ENCODE measurements around the gene LDLRAP1. TPM values are rescaled to one million over a fixed set of nuclear protein-coding genes. Genes with fewer than 3 reads are reported as not detected.

The LDLRAP1 gene
- total RNA-seq, 1 experiment from 2014 or later: 26.0 TPM

- TF ChIP-seq ZBTB33 (IDR thresholded peaks at IDR 0.05; ENCODE audit: extremely low read depth, insufficient replicate concordance, low read length) (no peak), ZFX (IDR thresholded peaks at IDR 0.05) (peak; percentile 84), SIN3A (IDR thresholded peaks at IDR 0.05; ENCODE audit: low read depth) (no peak)
These were observed at the start of gene LDLRAP1 (continued) for GRCh38 chr1:25543425-25544242.

- Histone ChIP-seq H3K4me2 (ENCODE audit: low read length) (no peak overlapping the region), H3K27me3 (ENCODE audit: insufficient read depth, low read length) (no peaks in the 10 kb centered on the region), H3K27ac (ENCODE audit: low read depth, low read length) (no peak overlapping the region), H3K9me2 (ENCODE audit: insufficient read depth) (no peaks in the 10 kb centered on the region), H3K4me1 (ENCODE audit: control insufficient read depth in 1 of 2, insufficient read depth in 2 of 2, low read length in 2 of 2) (no peaks in the 10 kb centered on the region), H2AFZ (ENCODE audit: low read depth, low read length, poor library complexity, severe bottlenecking) (no peak overlapping the region), H3K9me3 (ENCODE audit: control insufficient read depth in 1 of 2, insufficient read depth in 1 of 2, low read depth in 1 of 2, low read length in 2 of 2) (no peaks in the 10 kb centered on the region), H3K4me3 (replicated peaks in 1 of 2; ENCODE audit: low read depth in 1 of 2, low read length in 2 of 2) (no peak overlapping the region), H3K36me3 (ENCODE audit: control insufficient read depth in 1 of 2, insufficient read depth in 2 of 2, low read length in 2 of 2) (peaks cover 0 to 6% of the 10 kb centered on the region in 2 experiments; a peak in 2 of 4 replicates), H4K20me1 (ENCODE audit: insufficient read depth) (no peaks in the 10 kb centered on the region), H3K79me2 (ENCODE audit: insufficient read depth, low read length) (no peaks in the 10 kb centered on the region), H3K9ac (ENCODE audit: low read length) (no peak overlapping the region)
- no peak for TF ChIP-seq POLR2A (IDR thresholded peaks at IDR 0.05; ENCODE audit: borderline replicate concordance, extremely low read depth, insufficient read depth, insufficient read length)
- TF ChIP-seq CEBPB (IDR thresholded peaks at IDR 0.05; ENCODE audit: low read depth): no peak
- no peak for TF ChIP-seq TCF7L2 (IDR thresholded peaks at IDR 0.05; ENCODE audit: borderline replicate concordance, extremely low read depth, insufficient read depth, insufficient read length)
- no peak for TF ChIP-seq POLR2AphosphoS5 (IDR thresholded peaks at IDR 0.05; ENCODE audit: low read depth, low read length)
- no peak for TF ChIP-seq EGR1 (IDR thresholded peaks at IDR 0.05; ENCODE audit: low read depth)
- TF ChIP-seq CBX3 (IDR thresholded peaks at IDR 0.05; ENCODE audit: low read depth): no peak
- no peak for TF ChIP-seq JUND (IDR thresholded peaks at IDR 0.05)
- TF ChIP-seq SRF (IDR thresholded peaks at IDR 0.05; ENCODE audit: low read depth): no peak
- TF ChIP-seq EZH2phosphoT487 (IDR thresholded peaks at IDR 0.05; ENCODE audit: borderline replicate concordance): no peak
- ChIA-PET RAD21 (ENCODE audit: low non-redundant PET in 1 of 2, low total read pairs in 2 of 2, uncharacterized antibody in 2 of 2, unreplicated experiment in 2 of 2) (no interaction called here), CTCF (no interaction called here), POLR2A (no interaction called here)
- no TSS peak for BruUV-seq (replicated peaks)
- ATAC-seq (no peak), DNase-seq (ENCODE audit: low read depth, low spot score) (no peak)
- intact Hi-C loops (cut with micrococcal nuclease): no loop called here
These were observed 48.5 kb upstream of the LDLRAP1 start for GRCh38 chr1:25494952-25495351.

Data from HCT116 (cell line).